K562 (cell line): ENCODE results near the gene NLGN2. TPM values are rescaled to one million over a fixed set of nuclear protein-coding genes. Genes with fewer than 3 reads are reported as not detected.

Experiments
- ATAC-seq: fragments of 200-7000 bp; cut with Tn5 transposase; 3 replicates; pipeline ENCODE4 v1.9.1; 2020; ENCODE audit warnings: moderate library complexity
- BruUV-seq: library from RNA; stranded (reverse); fragments of 400-500 nt; replicated peaks from 2 replicates; lab custom pipeline; 2021; lab: Mats Ljungman, UMichigan
- CTCF ChIA-PET: fragments of 300-600 bp; formaldehyde crosslinking; extraction: SDS; loops from one replicate; lab custom pipeline; 2021; ENCODE audit warnings: low intra/inter-chr PET ratio; lab: Yijun Ruan, JAX
- POLR2A ChIA-PET: fragments of 300-600, 350-650 bp; sonication (Branson Sonifier 250); formaldehyde crosslinking; extraction: SDS; loops from one replicate; lab custom pipeline; 2021; ENCODE audit warnings: antibody characterized with exemption, inconsistent platforms; lab: Yijun Ruan, JAX
- DNase-seq, 4 experiments: peaks; one replicate each; pipeline versions ENCODE4 v3.0.0 to v3.0.0-alpha.2; 2011 to 2018; ENCODE audit warnings: low spot score in 3 of 4, mixed read lengths in 3 of 4; ENCODE audit errors: extremely low read depth in 1 of 4
- FAIRE-seq: peaks from 2 replicates; lab custom pipeline; 2011; peaks lifted over from hg19 to GRCh38; lab: Jason Lieb, UNC
- H2AFZ ChIP-seq: 2 replicates; pipeline ENCODE4 v1.6.0; 2011; ENCODE audit warnings: low read depth, low read length, control low read depth, inconsistent platforms
- H3K27ac ChIP-seq: fragments of 200-600 bp; 3 replicates; pipeline ENCODE4 v1.8.0; 2011; ENCODE audit warnings: low read depth, mild to moderate bottlenecking, control low read depth, inconsistent platforms, low read length, moderate library complexity, mixed read lengths; ENCODE audit errors: extremely low read depth
- H3K27me3 ChIP-seq, 2 experiments: fragments of 300-600 bp in 1 of 2; 2 replicates in 1 of 2; 3 replicates in 1 of 2; pipeline versions ENCODE4 v1.6.0 to v1.8.0; 2011; ENCODE audit warnings: inconsistent platforms in 2 of 2, low read length in 2 of 2, mild to moderate bottlenecking in 1 of 2, mixed read lengths in 1 of 2, moderate library complexity in 1 of 2; ENCODE audit not compliant: control insufficient read depth in 2 of 2, insufficient read depth in 2 of 2
- H3K36me3 ChIP-seq: fragments of 300-600 bp; 3 replicates; pipeline ENCODE4 v1.8.0; 2011; ENCODE audit warnings: mild to moderate bottlenecking, low read length, inconsistent platforms; ENCODE audit not compliant: control insufficient read depth, insufficient read depth
- H3K4me1 ChIP-seq, 2 experiments: fragments of 200-600 bp in 1 of 2; replicated peaks in 1 of 2; 2 replicates in 1 of 2; 3 replicates in 1 of 2; pipeline versions ENCODE4 v1.5.1 to v1.8.0; 2011; ENCODE audit warnings: inconsistent platforms in 2 of 2, low read length in 2 of 2, mild to moderate bottlenecking in 1 of 2, mixed read lengths in 1 of 2, moderate library complexity in 1 of 2; ENCODE audit not compliant: control insufficient read depth in 2 of 2, insufficient read depth in 2 of 2
- H3K4me2 ChIP-seq: 2 replicates; pipeline ENCODE4 v1.6.1; 2011; ENCODE audit warnings: low read length, control low read depth, inconsistent platforms, mixed read lengths; ENCODE audit not compliant: insufficient read depth
- H3K4me3 ChIP-seq: fragments of 200-600 bp; sonication (generic), shearing (Covaris generic); 2 replicates; pipeline ENCODE4 v1.5.1; 2016; ENCODE audit warnings: control low read depth, inconsistent platforms
- H3K79me2 ChIP-seq: fragments of 200-600 bp; 3 replicates; pipeline ENCODE4 v1.8.0; 2011; ENCODE audit warnings: low read length, inconsistent platforms; ENCODE audit not compliant: control insufficient read depth, insufficient read depth
- H3K9ac ChIP-seq, 2 experiments: 2 replicates each; pipeline versions ENCODE4 v1.6.0 to v1.6.1; 2011; ENCODE audit warnings: low read depth in 2 of 2, low read length in 2 of 2, control low read depth in 1 of 2, inconsistent platforms in 1 of 2, mild to moderate bottlenecking in 1 of 2, mixed read lengths in 1 of 2; ENCODE audit not compliant: insufficient read depth in 1 of 2
- H3K9me1 ChIP-seq: one replicate; pipeline ENCODE4 v1.6.0; 2011; ENCODE audit warnings: inconsistent platforms, mild to moderate bottlenecking, low read length, moderate library complexity; ENCODE audit not compliant: control insufficient read depth, insufficient read depth
- H3K9me3 ChIP-seq: replicated peaks from 2 replicates; pipeline ENCODE4 v1.5.1; 2011; ENCODE audit warnings: low read depth, low read length, inconsistent platforms; ENCODE audit not compliant: control insufficient read depth, insufficient read depth
- H4K20me1 ChIP-seq: replicated peaks from 2 replicates; pipeline ENCODE4 v1.6.1; 2011; ENCODE audit warnings: low read length, inconsistent platforms, mixed read lengths; ENCODE audit not compliant: control insufficient read depth, insufficient read depth
- BCL6 ChIP-seq: fragments of 250-450 bp; sonication (Bioruptor Pico); IDR thresholded peaks from 2 replicates; pipeline ENCODE4 v1.4.0; 2020
- CBX2 ChIP-seq: fragments of 200-600 bp; sonication (generic); IDR thresholded peaks from one replicate; pipeline ENCODE4 v1.6.1; 2012; ENCODE audit warnings: mild to moderate bottlenecking, low read length, inconsistent platforms; ENCODE audit not compliant: insufficient read depth, poor library complexity, severe bottlenecking
- COPS2 ChIP-seq: fragments of 450-650 bp; conservative IDR thresholded peaks from 2 replicates; pipeline ENCODE4 v1.6.1; 2016; ENCODE audit warnings: mild to moderate bottlenecking, moderate library complexity
- HMG20A ChIP-seq: fragments of 450-650 bp; formaldehyde crosslinking; conservative IDR thresholded peaks from 2 replicates; pipeline ENCODE4 v1.4.0; 2020; ENCODE audit warnings: mild to moderate bottlenecking, mixed read lengths
- KLF10 ChIP-seq: fragments of 250-450 bp; sonication (Bioruptor Pico); IDR thresholded peaks from 2 replicates; pipeline ENCODE4 v1.6.1; 2021; ENCODE audit warnings: matching md5 sums
- MAFK ChIP-seq: IDR thresholded peaks from 2 replicates; pipeline ENCODE4 v1.6.1; 2011; ENCODE audit warnings: low read length, improper control_type of control experiment
- MLLT1 ChIP-seq, 2 experiments: fragments of 450-650 bp; IDR thresholded peaks; 2 replicates each; pipeline ENCODE4 v1.6.1; 2016
- NFE2L1 ChIP-seq: fragments of 450-650 bp; IDR thresholded peaks from 2 replicates; pipeline ENCODE4 v1.6.1; 2016; ENCODE audit warnings: missing genetic modification characterization, low read depth, mild to moderate bottlenecking, missing compliant biosample characterization, moderate library complexity, borderline replicate concordance
- POLR2H ChIP-seq: IDR thresholded peaks from 2 replicates; pipeline ENCODE4 v1.6.1; 2016; ENCODE audit warnings: missing genetic modification characterization, low read depth, mild to moderate bottlenecking, control low read depth, missing compliant biosample characterization, moderate library complexity
- RNF2 ChIP-seq: sonication (generic); IDR thresholded peaks from 2 replicates; pipeline ENCODE4 v1.6.1; 2016
- ZBTB12 ChIP-seq: fragments of 250-450 bp; sonication (Bioruptor Pico); IDR thresholded peaks from 2 replicates; pipeline ENCODE4 v1.4.0; 2020
- ZNF316 ChIP-seq: fragments of 450-650 bp; IDR thresholded peaks from 2 replicates; pipeline ENCODE4 v1.6.1; 2016
- ZNF431 ChIP-seq: sonication (generic); formaldehyde crosslinking; IDR thresholded peaks from 2 replicates; pipeline ENCODE4 v1.8.0; 2022; ENCODE audit warnings: mild to moderate bottlenecking, missing genetic modification reagents
- ZNF445 ChIP-seq: fragments of 250-450 bp; sonication (Bioruptor Pico); IDR thresholded peaks from 2 replicates; pipeline ENCODE4 v1.4.0; 2020; ENCODE audit warnings: low read depth, mild to moderate bottlenecking, moderate library complexity
- ZNF592 ChIP-seq: fragments of 450-650 bp; IDR thresholded peaks from 2 replicates; pipeline ENCODE4 v1.6.1; 2017; ENCODE audit warnings: antibody characterized with exemption, mild to moderate bottlenecking
- ZSCAN32 ChIP-seq: fragments of 450-650 bp; formaldehyde crosslinking; IDR thresholded peaks from 2 replicates; pipeline ENCODE4 v1.4.0; 2020; ENCODE audit warnings: mild to moderate bottlenecking, moderate library complexity
- WGBS: fragments of 100-300 bp; shearing (Covaris generic); methylation state at CpG from one replicate; pipeline ENCODE4 v1.1.6; 2016; ENCODE audit warnings: low coverage, mixed read lengths; ENCODE audit not compliant: insufficient coverage; ENCODE audit errors: missing lambda C conversion rate; 5-methylcytosine and 5-hydroxymethylcytosine counted together
- in situ Hi-C: fragments of 300-500 bp; cut with MboI; formaldehyde crosslinking; loops from 4 replicates; pipeline ENCODE4 v1.15.0; 2018; ENCODE audit warnings: inconsistent platforms, mixed read lengths
- intact Hi-C: fragments of 100-400 bp; cut with micrococcal nuclease; formaldehyde crosslinking; loops from 2 replicates; pipeline ENCODE4 v1.14.2; 2022
- polyA plus RNA-seq, 8 experiments: library from polyadenylated mRNA; depleted of rRNA in 4 of 8; stranded (reverse) in 5 of 8; unstranded in 3 of 8; fragments of >200 nt; fragmentation: Nextera tagmentation in 2 of 8; fragmentation: Illumina TruSeq in 1 of 8; extraction: Ambion mirVana in 2 of 8; extraction: Trizol in 1 of 8; gene quantifications; 2 replicates each; pipeline versions ENCODE4 v1.2.1 to v1.2.3, GENCODE V29; 2011 to 2014; ENCODE audit warnings: inconsistent platforms in 1 of 8, missing spikeins in 1 of 8
- total RNA-seq, 7 experiments: library from RNA; depleted of rRNA in 6 of 7; stranded (reverse); fragments of >200 nt in 6 of 7; fragmentation: Illumina TruSeq in 2 of 7; extraction: Trizol in 2 of 7; gene quantifications; 2 replicates each; pipeline versions ENCODE4 v1.2.1 to v1.2.3, GENCODE V29; 2011 to 2021; ENCODE audit warnings: low replicate concordance in 1 of 7

The NLGN2 gene
- total and polyA plus RNA-seq, 9 of the 15 experiments (the other 6 are each of a cell fraction or from before 2014, with no cell fraction given) = 0.11 to 7.8 (median 0.77) TPM

- Histone ChIP-seq H3K9ac (no peak overlapping the region), H3K9me1 (no peaks in the 10 kb centered on the region), H3K79me2 (peaks cover under 1% of the 10 kb centered on the region; the same call in 1 of the 3 replicates), H3K9me3 (no peaks in the 10 kb centered on the region), H3K4me1 (peaks cover 4 to 24% of the 10 kb centered on the region in 2 experiments; a peak in 3 of 5 replicates), H3K4me2 (no peak overlapping the region), H4K20me1 (no peaks in the 10 kb centered on the region), H3K36me3 (0 out of 3 replicates have a peak, but pooled peaks cover 3% of the 10 kb centered on the region), H3K27me3 (no peaks in the 10 kb centered on the region), H3K27ac (no peak overlapping the region), H3K4me3 (no peak overlapping the region), H2AFZ (no peak overlapping the region)
- WGBS = 100% methylated on average over 4 of the region's 58 CpGs
- ChIA-PET POLR2A (no interaction called here), CTCF (no interaction called here)
- ATAC-seq (no peak), DNase-seq (no peak), FAIRE-seq (no peak)
- BruUV-seq = no TSS peak
- in situ Hi-C loops = no loop called here
- intact Hi-C loops = no loop called here
- TF ChIP-seq CBX2 (no peak), MAFK (no peak), COPS2 (no peak), POLR2H (tag) (no peak), MLLT1 (IDR thresholded peaks at IDR 0.05) (no peak), ZNF316 (no peak), ZBTB12 (CRISPR knock-in tag) (no peak), ZSCAN32 (CRISPR knock-in tag) (no peak), RNF2 (no peak), ZNF445 (CRISPR knock-in tag) (no peak), ZNF592 (no peak), KLF10 (CRISPR knock-in tag) (no peak), ZNF431 (CRISPR knock-in tag) (no peak), HMG20A (no peak), NFE2L1 (tag) (no peak), BCL6 (no peak)
These were observed 645 bp downstream of the NLGN2 start for GRCh38 chr17:7408252-7408727.
